ENCODE data around the gene AP3S1.

AP3S1 gene

GRCh38 chr5:115936031-115936430 lies 94.3 kb downstream of the AP3S1 start:
- no peak for DNase-seq

- no peak for DNase-seq
Observed at GRCh38 chr5:115939059-115939458, 97.3 kb downstream of the AP3S1 start.

- DNase-seq = no peak
Observed at GRCh38 chr5:115940080-115940810, 98.5 kb downstream of the AP3S1 start.

GRCh38 chr5:115941051-115941675 lies 99.4 kb downstream of the AP3S1 start:
- DNase-seq = no peak

GRCh38 chr5:115944501-115944900 lies 102.8 kb downstream of the AP3S1 start:
- DNase-seq = no peak

GRCh38 chr5:115946655-115947054 lies 104.9 kb downstream of the AP3S1 start:
- no peak for DNase-seq

GRCh38 chr5:115947260-115947659 lies 105.5 kb downstream of the AP3S1 start:
- no peak for DNase-seq

- no peak for DNase-seq
Observed at GRCh38 chr5:115948091-115948534, 106.4 kb downstream of the AP3S1 start.

- DNase-seq = no peak
Observed at GRCh38 chr5:115949096-115949495, 107.4 kb downstream of the AP3S1 start.

GRCh38 chr5:115952588-115952987 lies 110.9 kb downstream of the AP3S1 start:
- DNase-seq = no peak

- DNase-seq = no peak
Observed at GRCh38 chr5:115954144-115954543, 112.4 kb downstream of the AP3S1 start.

GRCh38 chr5:115956957-115957356 lies 115.2 kb downstream of the AP3S1 start:
- no peak for DNase-seq

GRCh38 chr5:115961381-115962238 lies 119.9 kb downstream of the AP3S1 start:
- DNase-seq = no peak

- DNase-seq = no peak
Observed at GRCh38 chr5:115962239-115962564, 120.5 kb downstream of the AP3S1 start, which contains the start of gene LVRN. LVRN (plus strand) TSS chr5:115962475; CDS start chr5:115962618, 143 bp downstream.

- no peak for DNase-seq
Observed at GRCh38 chr5:115962565-115963402, 121.0 kb downstream of the AP3S1 start.

GRCh38 chr5:115963566-115963965 lies 121.8 kb downstream of the AP3S1 start:
- DNase-seq = no peak
